Liver (tissue), 9 donors: ENCODE measurements around the gene TUBGCP2. TPM values are rescaled to one million over a fixed set of nuclear protein-coding genes. Genes with fewer than 3 reads are reported as not detected.

ENCODE experiments used
- DNase-seq: peaks from one replicate; pipeline ENCODE4 v3.0.0-alpha.2; 2017; ENCODE audit warnings: low spot score
- H3K27ac ChIP-seq, 2 donors: one replicate each; pipeline ENCODE4 v1.7.0; 2013; ENCODE audit warnings: inconsistent platforms in 2 of 2, low read length in 2 of 2, control low read depth in 1 of 2, low read depth in 1 of 2, mild to moderate bottlenecking in 1 of 2
- H3K27me3 ChIP-seq, 4 donors: one replicate each; pipeline versions ENCODE4 v1.6.1 to v1.7.0; 2013; ENCODE audit warnings: low read length in 3 of 4, inconsistent platforms in 1 of 4, mild to moderate bottlenecking in 1 of 4, moderate library complexity in 1 of 4; ENCODE audit not compliant: control insufficient read depth in 4 of 4, insufficient read depth in 4 of 4
- H3K36me3 ChIP-seq, 4 donors: one replicate each; pipeline versions ENCODE4 v1.6.1 to v1.7.0; 2013; ENCODE audit warnings: low read length in 3 of 4, mild to moderate bottlenecking in 3 of 4, low read depth in 1 of 4, moderate library complexity in 1 of 4; ENCODE audit not compliant: control insufficient read depth in 4 of 4, insufficient read depth in 3 of 4
- H3K4me1 ChIP-seq, 4 donors: one replicate each; pipeline versions ENCODE4 v1.6.1 to v1.7.0; 2013; ENCODE audit warnings: low read length in 3 of 4, mild to moderate bottlenecking in 3 of 4, moderate library complexity in 1 of 4; ENCODE audit not compliant: control insufficient read depth in 4 of 4, insufficient read depth in 4 of 4
- H3K4me3 ChIP-seq, 3 donors: one replicate each; pipeline versions ENCODE4 v1.6.1 to v1.7.0; 2013; ENCODE audit warnings: low read length in 3 of 3, control low read depth in 1 of 3, low read depth in 1 of 3, mild to moderate bottlenecking in 1 of 3
- H3K9ac ChIP-seq, 2 donors: one replicate each; pipeline ENCODE4 v1.7.0; 2013; ENCODE audit warnings: low read length in 2 of 2, mild to moderate bottlenecking in 2 of 2, moderate library complexity in 2 of 2, control low read depth in 1 of 2, low read depth in 1 of 2
- H3K9me3 ChIP-seq, 4 donors: one replicate each; pipeline versions ENCODE4 v1.6.1 to v1.7.0; 2013; ENCODE audit warnings: low read length in 3 of 4; ENCODE audit not compliant: control insufficient read depth in 4 of 4
- CTCF ChIP-seq: fragments of 150-350 bp; IDR thresholded peaks from 2 replicates; pipeline ENCODE4 v1.5.1; 2017; ENCODE audit warnings: improper control_type of control experiment, low read depth, low read length; ENCODE audit not compliant: missing input control
- FOXA1 ChIP-seq: IDR thresholded peaks from 2 replicates; pipeline ENCODE4 v1.6.1; 2016; ENCODE audit warnings: antibody characterized with exemption
- FOXA2 ChIP-seq: IDR thresholded peaks from 2 replicates; pipeline ENCODE4 v1.6.1; 2016; ENCODE audit warnings: antibody characterized with exemption
- HNF4A ChIP-seq, 2 donors: conservative IDR thresholded peaks; 2 replicates each; pipeline ENCODE4 v1.6.1; 2016; ENCODE audit warnings: antibody characterized with exemption in 2 of 2, mild to moderate bottlenecking in 2 of 2
- HNF4G ChIP-seq: IDR thresholded peaks from 2 replicates; pipeline ENCODE4 v1.6.1; 2016; ENCODE audit warnings: antibody characterized with exemption
- JUND ChIP-seq, 2 donors: IDR thresholded peaks; 2 replicates each; pipeline ENCODE4 v1.6.1; 2016; ENCODE audit warnings: antibody characterized with exemption in 2 of 2
- MAX ChIP-seq: IDR thresholded peaks from 2 replicates; pipeline ENCODE4 v1.6.1; 2016; ENCODE audit warnings: antibody characterized with exemption
- NR2F2 ChIP-seq: IDR thresholded peaks from 2 replicates; pipeline ENCODE4 v1.6.1; 2016; ENCODE audit warnings: antibody characterized with exemption
- RXRA ChIP-seq, 2 donors: IDR thresholded peaks; 2 replicates each; pipeline ENCODE4 v1.6.1; 2017 to 2018; ENCODE audit warnings: antibody characterized with exemption in 2 of 2, mild to moderate bottlenecking in 1 of 2
- SP1 ChIP-seq: IDR thresholded peaks from 2 replicates; pipeline ENCODE4 v1.6.1; 2018; ENCODE audit warnings: antibody characterized with exemption, mild to moderate bottlenecking
- TAF1 ChIP-seq: conservative IDR thresholded peaks from 2 replicates; pipeline ENCODE4 v1.6.1; 2016; ENCODE audit warnings: antibody characterized with exemption, mild to moderate bottlenecking
- ZBTB33 ChIP-seq: IDR thresholded peaks from 2 replicates; pipeline ENCODE4 v1.6.1; 2016; ENCODE audit warnings: antibody characterized with exemption
- WGBS: extraction: QIAGEN DNeasy Blood & Tissue Kit; methylation state at CpG from one replicate; pipeline ENCODE4 v1.1.7; 2013; 5-methylcytosine and 5-hydroxymethylcytosine counted together
- polyA plus RNA-seq, 2 donors: library from polyadenylated mRNA; stranded (reverse) in 1 of 2; unstranded in 1 of 2; fragments of 200-250 nt in 1 of 2; fragments of >200 nt in 1 of 2; fragmentation: Nextera tagmentation in 1 of 2; extraction: Ambion mirVana in 1 of 2; gene quantifications; one replicate each; pipeline versions ENCODE4 v1.2.1 to v1.2.3, GENCODE V29; 2013 to 2015
- total RNA-seq, 2 donors: library from RNA; depleted of rRNA; stranded (reverse); fragments of >200 nt; gene quantifications; one replicate each; pipeline ENCODE4 v1.2.3, GENCODE V29; 2014
- donor health status: healthy.
- donor health status: healthy.
- donor health status: healthy.
- donor health status: healthy.
- donor health status: healthy.

Gene TUBGCP2
- total and polyA plus RNA-seq, 4 donors, result 18.8 to 32.4 (median 27.6) TPM

GRCh38 chr10:133279326-133280226, 29.1 kb downstream of the TUBGCP2 start:
- no peaks in the 10 kb centered on the region for H3K27me3 ChIP-seq
- no peak overlapping the region for H3K9ac ChIP-seq
- H3K27ac ChIP-seq, result peak overlapping the region; percentile 64 to 84
- no peaks in the 10 kb centered on the region for H3K9me3 ChIP-seq
- H3K4me3 ChIP-seq, result no peak overlapping the region
- no peak for DNase-seq
- H3K4me1 ChIP-seq, result peaks cover 12 to 36% (median 27%) of the 10 kb centered on the region in 4 donors
- 84% methylated on average over 24 of the region's 24 CpGs for WGBS
- no peak for TF ChIP-seq FOXA2
- no peak for TF ChIP-seq HNF4G
- TF ChIP-seq CTCF, result no peak
- no peak for TF ChIP-seq NR2F2
- TF ChIP-seq HNF4A (conservative IDR thresholded peaks at IDR 0.05), result no peak
- no peak for TF ChIP-seq TAF1
- TF ChIP-seq ZBTB33, result no peak
- no peak for TF ChIP-seq MAX
- TF ChIP-seq JUND (IDR thresholded peaks at IDR 0.05), result no peak
- H3K36me3 ChIP-seq, result peaks cover 16 to 45% (median 25%) of the 10 kb centered on the region in 4 donors

- WGBS, result 56% methylated on average over 19 of the region's 19 CpGs
- peak; percentile 69 for DNase-seq
- Histone ChIP-seq H3K36me3 (peaks cover 11 to 37% (median 18%) of the 10 kb centered on the region in 4 donors), H3K27me3 (no peaks in the 10 kb centered on the region), H3K4me1 (peaks cover 12 to 36% (median 27%) of the 10 kb centered on the region in 4 donors), H3K9ac (peak overlapping the region in 1 of 2 donors; percentile 17), H3K4me3 (no peak overlapping the region), H3K27ac (peak overlapping the region; percentile 64 to 84), H3K9me3 (no peaks in the 10 kb centered on the region)
- TF ChIP-seq FOXA2, result peak; percentile 48
- no peak for TF ChIP-seq JUND (IDR thresholded peaks at IDR 0.05)
These were observed 30.0 kb downstream of the TUBGCP2 start for GRCh38 chr10:133278577-133279265.

- TF ChIP-seq RXRA (IDR thresholded peaks at IDR 0.05) (peak; percentile 32 to 65), HNF4A (conservative IDR thresholded peaks at IDR 0.05) (peak; percentile 61 to 79), NR2F2 (no peak), FOXA1 (no peak), SP1 (peak; percentile 54)
- Histone ChIP-seq H3K9ac (no peak overlapping the region), H3K4me1 (peaks cover 12 to 36% (median 27%) of the 10 kb centered on the region in 4 donors), H3K27me3 (no peaks in the 10 kb centered on the region), H3K27ac (peak overlapping the region; percentile 64 to 84), H3K36me3 (peaks cover 9 to 30% (median 14%) of the 10 kb centered on the region in 4 donors), H3K9me3 (no peaks in the 10 kb centered on the region), H3K4me3 (no peak overlapping the region)
- WGBS, result 48% methylated on average over 12 of the region's 12 CpGs
- no peak for DNase-seq
These were observed 30.6 kb downstream of the TUBGCP2 start for GRCh38 chr10:133277993-133278576.
